ENCODE measurements around the gene BRD7.

The BRD7 gene

DNA sequence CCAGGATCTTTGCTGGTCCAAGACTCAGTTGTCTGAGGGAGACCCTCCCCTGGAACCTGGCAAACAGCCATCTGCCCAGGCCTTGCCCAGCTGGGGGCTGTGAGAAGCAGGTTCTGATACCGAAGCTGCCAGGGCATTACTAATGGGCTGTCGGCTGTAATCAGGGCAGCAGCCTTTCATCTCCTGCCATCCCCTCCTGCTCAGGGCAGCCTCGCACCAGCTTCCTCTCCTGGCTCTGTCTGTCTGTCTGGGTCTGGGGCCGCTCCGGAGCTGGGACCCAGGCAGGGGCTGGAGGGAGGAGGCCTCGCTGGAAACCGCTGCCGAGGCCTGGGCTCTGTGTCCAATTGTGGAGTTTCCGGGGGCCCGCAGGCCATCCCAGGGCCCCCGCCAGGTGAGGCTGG lies 21.6 kb upstream of the BRD7 start:
- in situ Hi-C loops (cut with MboI; ENCODE audit: low sequenced_read_pairs) = no loop called here

DNA sequence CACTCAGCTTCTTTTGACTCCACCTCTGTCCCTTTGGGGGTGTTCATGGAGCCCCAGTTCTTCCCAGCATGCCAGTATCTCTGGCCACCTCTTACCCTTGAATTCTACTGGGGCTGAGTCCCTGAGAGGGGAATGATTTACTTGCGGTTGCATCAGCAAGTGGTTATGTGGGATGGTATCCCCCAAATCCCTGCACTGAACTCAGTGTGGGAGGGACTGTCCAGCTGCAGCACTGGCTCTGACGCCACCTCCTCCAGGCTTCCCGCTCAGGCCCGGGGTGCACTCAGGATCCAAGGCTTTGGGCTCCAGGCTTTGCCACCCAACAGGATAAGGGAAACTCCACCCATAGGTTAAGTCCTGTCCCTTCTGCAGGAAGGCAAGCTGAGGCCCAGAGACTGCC lies 21.1 kb upstream of the BRD7 start:
- in situ Hi-C loops (cut with MboI; ENCODE audit: low sequenced_read_pairs) = loop anchor here (10.0 kb wide), 1 partner anchor 265 kb away; no protein-coding TSS in a partner anchor

DNA sequence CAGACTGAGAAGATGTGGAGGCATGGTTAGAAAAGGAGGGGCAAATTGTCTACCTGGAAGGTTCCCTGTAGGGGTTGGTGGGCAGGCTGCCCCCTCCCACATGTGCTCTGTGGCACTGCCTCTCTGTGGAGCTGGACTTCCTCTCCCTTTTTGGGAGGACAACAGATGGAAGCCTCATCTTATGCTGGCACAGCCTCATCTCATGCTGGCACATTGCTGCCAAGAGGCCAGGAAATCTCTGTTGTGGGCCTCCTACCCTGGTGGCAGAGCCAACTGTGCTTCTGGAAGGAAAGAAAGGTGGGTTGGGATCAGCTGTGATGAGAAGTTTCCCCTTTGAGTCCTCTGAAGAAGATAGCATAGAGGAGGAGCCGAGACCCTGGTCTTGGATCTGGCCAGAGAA lies 19.7 kb upstream of the BRD7 start:
- in situ Hi-C loops (cut with MboI; ENCODE audit: low sequenced_read_pairs) = loop anchor here (10.0 kb wide), 1 partner anchor 266 kb away; no protein-coding TSS in a partner anchor

DNA sequence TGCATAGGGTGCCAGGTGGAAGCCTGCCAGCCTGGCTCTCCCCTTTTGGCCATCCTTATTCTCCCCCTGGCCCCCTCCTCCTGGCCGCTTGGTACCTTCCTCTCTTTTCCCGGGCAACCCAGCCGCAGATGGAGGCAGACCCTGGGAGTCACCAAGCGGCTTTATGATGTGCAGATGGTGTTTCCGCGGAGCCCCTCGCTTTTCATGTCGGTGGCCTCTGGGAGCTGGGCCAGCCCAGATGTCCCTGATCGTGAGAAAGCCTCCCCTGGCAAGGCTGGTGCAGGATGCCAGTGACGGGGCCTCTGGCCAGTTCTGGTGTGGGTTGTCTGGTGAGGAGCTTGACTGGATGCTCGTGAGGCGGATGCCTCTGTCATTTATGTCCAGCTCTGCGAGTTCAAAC lies 18.0 kb upstream of the BRD7 start:
- in situ Hi-C loops (cut with MboI; ENCODE audit: low sequenced_read_pairs) = loop anchor here (10.0 kb wide), 1 partner anchor 268 kb away; no protein-coding TSS in a partner anchor

DNA sequence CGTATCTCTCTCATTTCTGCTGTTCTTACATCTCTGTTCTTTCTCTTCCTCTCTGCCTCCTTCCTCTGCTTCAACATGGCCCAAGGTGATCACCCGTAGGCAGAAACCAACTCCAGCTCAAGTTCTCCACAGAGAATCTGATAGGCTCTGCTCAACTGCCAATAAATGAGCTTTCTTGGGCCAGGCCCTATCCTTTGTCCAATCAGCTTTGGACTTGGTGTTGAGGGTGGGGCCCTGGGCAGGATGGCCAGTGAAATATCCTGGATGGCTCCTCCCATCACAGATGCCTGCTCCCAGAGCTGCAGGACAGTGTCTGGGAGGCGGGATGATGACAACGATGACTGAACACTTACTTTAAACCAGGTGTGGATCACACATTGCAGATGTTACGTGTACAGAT lies 17.4 kb upstream of the BRD7 start:
- in situ Hi-C loops (cut with MboI; ENCODE audit: low sequenced_read_pairs) = loop anchor here (10.0 kb wide), 1 partner anchor 269 kb away; no protein-coding TSS in a partner anchor

DNA sequence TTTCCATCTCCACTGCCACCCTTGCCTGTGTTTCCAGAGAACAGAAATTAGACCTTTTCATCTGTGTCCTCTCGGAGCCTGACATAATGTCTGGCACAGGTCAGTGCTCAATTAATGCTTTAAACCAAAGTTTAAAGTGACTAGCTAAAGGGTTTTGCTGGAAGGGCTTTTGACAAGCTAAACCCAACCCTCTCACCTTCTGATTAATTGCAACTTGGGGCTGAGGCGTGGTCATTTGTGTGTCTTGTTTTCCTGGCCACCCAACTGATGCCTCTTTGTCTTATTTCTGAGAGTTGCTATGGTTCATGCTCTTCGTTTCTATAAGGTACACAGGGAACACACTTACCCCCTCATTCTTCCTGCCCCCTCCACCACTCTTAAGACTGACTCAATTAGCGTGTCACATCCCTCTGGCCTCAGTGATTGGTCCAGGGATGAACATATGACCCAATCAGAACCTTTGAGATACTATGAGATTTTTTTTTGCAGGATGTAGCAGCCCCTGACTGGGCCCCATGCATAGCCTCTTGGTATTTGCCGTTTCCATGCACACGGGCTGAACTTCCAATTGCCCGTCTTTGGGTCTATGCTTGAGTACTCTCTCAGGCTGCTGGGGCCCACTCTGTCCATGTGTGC lies 15.8 kb upstream of the BRD7 start:
- in situ Hi-C loops (cut with MboI; ENCODE audit: low sequenced_read_pairs) = loop anchor here (10.0 kb wide), 1 partner anchor 270 kb away; no protein-coding TSS in a partner anchor

DNA sequence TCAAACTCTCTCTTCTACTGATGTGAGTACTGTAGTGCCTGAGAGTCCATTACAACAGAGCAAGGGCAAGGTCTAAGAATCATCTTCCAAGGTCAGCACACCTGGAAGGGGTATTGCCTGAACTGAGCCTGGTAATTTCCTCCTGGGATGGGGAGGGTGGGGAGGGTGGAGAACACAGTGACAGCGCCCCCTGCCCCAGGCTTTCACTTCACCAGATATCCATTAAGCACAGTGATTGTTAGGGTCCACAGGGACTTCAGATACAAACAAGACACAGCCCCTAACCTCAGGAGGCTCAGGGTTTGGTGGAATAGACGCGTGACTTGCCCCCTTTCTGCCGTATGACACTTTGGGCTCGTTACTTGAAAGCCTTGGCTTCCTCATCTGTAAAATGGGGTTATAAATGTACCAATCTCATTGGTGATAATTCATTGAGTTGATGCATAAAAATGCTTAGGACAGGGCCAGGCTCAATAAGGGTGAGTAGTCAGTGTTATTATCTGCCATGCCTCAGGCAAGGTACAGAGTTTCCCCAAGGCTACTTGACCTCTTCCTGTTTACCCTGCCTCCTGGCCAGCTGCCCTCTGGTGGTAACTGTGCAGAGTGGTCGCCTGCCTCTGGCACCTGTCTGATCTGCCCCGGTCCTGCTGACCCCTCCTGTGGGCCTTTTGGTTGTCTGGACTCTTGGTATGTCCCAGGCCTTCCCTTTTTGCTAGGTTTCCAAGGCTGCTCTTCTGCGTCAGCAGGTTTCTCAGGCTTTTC lies 13.1 kb upstream of the BRD7 start:
- in situ Hi-C loops (cut with MboI; ENCODE audit: low sequenced_read_pairs) = loop anchor here (10.0 kb wide), 1 partner anchor 273 kb away; no protein-coding TSS in a partner anchor

DNA sequence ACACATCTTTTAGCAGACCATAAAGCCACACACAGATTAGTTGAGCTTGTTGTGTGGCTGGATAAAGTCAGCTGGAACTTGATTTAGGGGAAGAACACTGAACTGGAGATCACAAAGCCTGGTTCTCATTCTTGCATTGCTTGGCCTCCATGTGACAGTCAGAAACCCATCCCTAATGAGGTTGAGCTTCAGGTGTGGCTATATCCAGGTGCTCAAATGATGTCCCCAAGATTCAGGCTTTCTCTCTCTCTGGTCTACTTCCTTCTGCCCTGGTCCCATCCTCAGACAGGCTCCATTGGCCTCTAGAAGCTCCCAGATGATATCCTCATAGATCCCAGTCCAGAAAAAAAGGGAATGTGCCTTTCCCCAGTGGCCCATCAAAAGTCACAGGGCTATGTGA lies 9.6 kb upstream of the BRD7 start:
- in situ Hi-C loops (cut with MboI; ENCODE audit: low sequenced_read_pairs) = no loop called here

DNA sequence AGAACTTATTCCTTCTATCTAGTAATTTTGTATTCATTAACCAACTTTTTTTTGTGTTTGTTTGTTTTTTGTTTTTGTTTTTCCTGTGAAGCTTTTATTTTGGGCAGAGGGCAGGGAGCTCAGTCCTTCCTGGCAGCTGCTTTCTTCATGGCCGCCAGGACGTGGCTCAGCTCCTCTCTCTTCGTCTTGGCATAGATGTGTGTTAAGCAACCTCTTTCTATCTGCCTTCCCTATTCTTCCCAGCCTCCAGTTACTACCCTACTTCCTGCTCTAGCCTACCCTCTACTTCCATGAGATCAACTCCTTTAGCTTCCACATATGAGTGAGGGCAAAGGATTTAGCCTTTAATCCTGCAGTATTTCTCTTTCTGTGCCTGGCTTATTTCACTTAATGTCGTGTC lies 8.2 kb upstream of the BRD7 start:
- in situ Hi-C loops (cut with MboI; ENCODE audit: low sequenced_read_pairs) = no loop called here

DNA sequence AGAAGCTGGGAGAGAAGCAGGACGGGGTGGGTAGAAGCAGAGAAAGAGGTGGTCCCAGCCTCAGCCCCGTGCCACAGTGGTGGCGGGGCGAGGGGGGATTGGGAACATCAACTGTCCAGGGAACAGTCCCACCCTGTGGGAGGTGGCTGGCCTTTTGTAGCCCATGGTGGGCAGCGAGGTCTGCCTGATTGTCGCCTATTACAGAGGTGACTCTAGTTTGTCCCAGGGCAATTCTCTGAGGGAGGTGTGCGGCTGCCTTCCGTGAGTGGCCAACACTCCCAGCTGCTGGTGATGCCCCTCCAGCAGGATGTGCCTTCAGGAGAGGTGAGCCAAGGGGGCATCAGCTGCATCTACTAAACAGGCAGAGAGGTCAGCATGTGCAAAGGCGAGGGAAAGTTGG lies 5.0 kb upstream of the BRD7 start:
- in situ Hi-C loops (cut with MboI; ENCODE audit: low sequenced_read_pairs) = no loop called here

DNA sequence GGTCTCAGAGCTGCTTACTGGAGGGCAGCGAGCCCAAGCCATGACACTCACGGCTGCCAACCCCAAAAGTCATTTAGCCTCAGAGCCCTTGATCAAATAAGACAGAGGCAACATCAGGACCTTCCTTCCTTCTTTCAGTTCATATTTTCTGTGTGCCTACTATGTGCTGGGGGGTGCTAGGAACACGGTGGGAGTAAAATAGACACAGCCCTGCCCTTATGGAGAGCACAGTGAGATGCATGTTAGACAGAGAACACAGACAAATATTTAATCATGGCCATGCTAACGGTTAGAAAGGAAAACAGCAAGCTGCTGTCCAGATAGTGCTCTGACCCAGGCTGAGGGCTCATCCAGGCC lies 4.5 kb upstream of the BRD7 start:
- in situ Hi-C loops (cut with MboI; ENCODE audit: low sequenced_read_pairs) = no loop called here

DNA sequence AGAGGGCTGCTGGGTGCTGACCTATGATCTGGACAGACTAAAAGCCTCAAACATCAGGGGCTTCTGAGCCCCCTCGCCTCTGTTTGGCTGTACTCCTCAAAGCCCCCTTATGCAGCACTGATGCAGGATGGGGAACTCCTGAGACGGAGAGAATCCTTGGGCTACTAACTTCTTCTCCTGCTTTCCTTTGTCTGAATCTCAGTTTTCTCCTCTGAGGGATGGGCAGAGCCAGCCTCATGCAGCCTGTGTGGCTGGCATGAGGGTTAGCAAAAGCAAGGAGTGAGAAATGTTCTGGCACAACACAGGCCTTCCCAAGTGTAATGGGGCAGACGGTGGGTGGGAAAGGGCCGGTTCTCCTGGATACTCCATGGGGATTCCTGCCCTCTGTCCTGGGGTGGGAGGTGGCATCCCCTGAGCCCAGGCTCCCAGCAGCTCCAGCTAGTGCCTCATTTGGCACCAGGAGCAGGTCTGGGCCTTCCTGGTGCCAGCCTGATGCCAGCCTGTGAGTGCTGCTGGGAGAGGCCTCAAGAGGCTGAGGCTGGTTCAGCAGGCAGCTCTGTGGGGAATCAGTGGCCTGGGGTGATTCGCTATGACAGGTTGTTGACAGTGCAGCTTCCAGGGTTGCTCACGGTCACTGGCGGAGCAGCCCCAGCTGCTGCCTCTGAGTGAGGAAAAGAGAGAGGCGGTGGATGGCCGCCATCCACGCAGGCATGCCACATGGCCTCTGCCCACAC lies 4.0 kb upstream of the BRD7 start:
- in situ Hi-C loops (cut with MboI; ENCODE audit: low sequenced_read_pairs) = no loop called here

DNA sequence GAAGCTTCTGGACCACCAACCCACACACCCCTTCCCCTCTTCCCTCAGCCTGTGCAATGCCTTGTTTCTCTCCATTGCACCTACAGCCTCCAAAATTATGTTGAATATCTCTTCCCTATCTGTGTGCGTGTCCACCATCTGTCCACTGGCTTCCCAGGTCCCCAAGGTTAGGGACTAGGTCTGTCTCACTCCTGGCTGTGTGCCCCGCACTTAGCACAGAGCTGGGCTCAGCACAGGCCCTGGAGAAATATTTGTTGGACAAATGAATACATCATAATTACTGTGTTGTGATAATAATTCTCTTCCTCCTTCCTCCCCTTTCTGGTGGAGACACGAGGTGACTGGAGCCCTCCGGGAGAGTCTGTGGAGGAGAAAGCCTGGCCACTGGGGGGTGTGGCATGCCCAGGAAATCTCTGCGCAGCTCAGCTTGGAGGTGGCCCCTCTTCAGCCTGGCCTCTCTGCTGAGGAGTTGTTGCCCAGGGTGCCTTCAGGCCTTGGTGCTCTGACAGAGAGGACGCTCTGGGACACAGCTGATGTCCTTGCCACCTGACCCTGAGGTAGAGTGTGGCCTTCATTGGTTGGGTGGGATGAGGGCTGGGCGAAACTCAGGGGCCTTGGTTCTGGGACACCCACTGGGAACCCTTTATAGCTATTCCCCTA lies 3.3 kb upstream of the BRD7 start:
- in situ Hi-C loops (cut with MboI; ENCODE audit: low sequenced_read_pairs) = no loop called here

DNA sequence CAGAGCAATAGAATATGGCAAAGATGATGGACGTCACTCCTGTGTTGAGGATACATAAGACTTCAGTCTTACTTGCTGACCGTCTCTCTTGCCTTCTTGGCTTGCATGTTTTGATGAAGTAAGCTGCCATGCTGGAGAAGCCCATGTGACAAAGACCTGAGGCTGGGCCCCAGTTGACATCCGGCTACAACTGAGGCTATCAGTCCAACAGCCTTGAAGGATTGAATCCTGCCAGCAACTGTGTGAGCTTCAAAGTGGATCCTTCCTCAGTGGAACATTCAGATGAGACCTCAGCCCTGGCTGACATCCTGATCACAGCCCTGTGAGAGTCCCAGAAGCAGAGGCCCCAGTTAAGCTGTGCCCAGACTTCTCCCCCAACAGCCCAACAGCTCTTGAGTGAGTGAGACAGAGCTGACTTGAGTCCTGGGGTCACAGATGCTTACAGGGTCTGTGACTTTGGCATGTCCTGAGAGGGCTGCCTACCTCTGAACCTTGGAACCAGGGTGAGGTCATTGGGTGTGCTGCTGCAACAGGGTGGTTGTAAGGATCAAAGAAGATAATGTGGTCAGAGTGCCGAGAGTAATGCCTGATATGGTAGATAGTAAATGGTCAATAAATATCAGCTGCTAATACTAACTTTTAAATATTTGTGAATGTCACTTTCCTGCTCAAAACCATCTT lies 2.4 kb upstream of the BRD7 start:
- in situ Hi-C loops (cut with MboI; ENCODE audit: low sequenced_read_pairs) = no loop called here

DNA sequence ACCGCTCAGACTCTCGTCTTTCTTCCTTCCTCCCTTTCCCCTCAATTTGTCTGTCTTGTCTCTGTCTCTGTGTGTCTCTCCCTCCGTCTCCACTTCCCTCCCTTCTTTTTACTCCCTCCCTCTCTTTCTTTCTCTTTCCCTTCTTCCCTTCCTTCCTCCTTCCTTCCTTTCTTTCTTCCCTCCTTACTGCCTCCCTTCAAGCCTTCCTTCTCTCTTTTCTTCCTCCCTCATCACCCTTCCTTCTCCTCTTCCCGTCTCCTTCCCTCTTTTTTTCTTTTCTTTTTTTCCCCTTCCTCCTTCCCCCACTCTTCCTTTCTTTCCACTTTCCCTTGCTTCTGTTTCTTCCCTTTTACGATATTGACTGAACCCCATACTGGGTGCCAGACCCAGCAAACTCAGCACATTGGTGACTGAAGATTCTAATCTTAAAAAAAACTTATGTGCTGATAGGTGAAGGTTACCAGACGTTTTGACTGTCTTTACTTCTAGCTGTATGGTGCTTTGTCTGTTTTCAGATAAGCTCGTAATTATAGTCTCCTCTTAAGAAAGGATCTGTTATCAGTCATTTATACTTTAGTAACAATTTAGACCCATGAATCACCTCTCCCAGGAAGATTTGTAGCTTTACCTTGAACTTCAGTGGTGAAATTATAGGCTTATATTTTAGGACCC lies 481 bp upstream of the BRD7 start:
- in situ Hi-C loops (cut with MboI; ENCODE audit: low sequenced_read_pairs) = no loop called here

DNA sequence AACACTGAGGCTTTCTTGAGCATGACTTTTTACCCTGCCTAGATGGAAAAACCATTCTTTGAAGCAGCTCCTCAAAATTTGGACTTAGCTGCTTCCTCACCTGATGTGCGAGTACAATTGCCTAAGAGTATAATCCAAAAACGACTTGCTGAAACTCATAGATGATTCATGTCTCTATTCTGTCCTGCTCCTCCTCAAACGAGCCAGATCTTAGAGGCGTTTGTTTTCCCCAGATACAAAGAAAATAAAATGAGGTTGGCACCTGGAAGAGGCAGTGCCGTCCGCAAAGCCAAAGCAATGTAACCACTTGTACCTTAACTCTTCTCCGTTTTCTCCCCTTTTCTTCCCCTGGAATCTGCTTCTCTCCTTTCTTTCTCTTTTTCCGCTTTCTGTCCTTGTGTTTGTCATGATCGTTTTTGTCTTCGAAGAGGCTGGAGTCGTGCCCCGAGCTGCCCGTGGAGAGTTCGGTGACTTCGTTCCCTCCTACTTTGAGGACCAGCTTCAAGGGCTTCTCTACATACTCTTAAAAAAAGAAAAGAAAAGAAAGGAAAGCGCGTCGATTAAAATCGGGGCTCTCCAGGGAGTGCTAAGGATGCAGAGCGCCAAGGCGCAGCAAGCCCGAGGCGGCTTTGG lies 895 bp downstream of the BRD7 start:
- in situ Hi-C loops (cut with MboI; ENCODE audit: low sequenced_read_pairs) = no loop called here

DNA sequence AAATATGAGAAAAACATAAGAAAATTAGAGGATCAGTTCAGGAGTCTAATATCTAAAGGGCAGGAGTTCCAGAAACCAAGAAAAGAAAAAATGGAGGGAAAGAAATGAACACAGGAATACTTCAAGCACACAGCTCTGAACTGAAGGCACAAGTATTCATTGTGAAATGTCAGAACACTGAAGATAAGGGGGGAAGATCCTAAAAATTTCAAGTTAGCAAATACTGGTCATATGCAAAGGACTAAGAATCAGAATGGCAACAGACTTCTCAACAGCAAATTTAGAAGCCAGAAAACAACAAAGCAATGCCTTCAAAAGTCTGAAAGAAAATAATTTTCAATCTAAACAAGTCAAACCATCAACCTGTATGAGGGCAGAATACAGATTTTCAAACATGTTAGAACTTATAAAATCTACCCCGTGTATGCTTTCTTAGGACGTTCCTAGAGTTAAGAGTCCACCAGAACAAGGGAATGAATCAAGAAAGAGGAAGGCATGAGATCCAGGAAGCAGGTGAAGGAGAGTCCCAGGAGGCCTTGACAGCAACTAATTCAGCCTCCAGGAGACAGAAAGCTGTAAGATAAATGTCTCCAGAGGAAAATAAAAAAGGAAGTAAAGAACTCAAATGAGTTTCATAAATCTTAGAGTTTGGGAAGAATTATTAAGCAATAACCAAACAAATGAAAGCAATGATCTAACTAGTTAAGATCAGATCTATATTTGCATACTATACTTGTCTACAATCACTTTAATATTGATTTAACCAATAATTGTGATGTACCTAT lies 2.8 kb downstream of the BRD7 start:
- in situ Hi-C loops (cut with MboI; ENCODE audit: low sequenced_read_pairs) = no loop called here

DNA sequence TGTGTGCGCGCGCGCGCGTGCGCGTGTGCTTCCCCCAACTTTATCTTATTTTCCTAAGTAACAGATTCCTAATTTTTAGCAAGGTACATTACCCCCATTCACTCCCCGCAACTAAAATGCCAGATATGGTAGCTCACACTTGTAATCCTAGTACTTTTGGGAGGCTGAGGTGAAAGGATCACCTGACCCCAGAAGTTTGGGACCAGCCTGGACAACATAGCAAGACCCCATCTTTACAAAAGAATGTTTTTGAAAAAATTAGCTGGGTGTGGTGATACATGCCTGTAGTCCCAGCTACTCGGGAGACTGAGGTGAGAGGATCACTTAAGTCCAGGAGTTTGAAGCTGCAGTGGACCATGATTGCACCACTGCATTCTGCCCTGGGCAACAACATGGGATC lies 5.1 kb downstream of the BRD7 start:
- in situ Hi-C loops (cut with MboI; ENCODE audit: low sequenced_read_pairs) = no loop called here

DNA sequence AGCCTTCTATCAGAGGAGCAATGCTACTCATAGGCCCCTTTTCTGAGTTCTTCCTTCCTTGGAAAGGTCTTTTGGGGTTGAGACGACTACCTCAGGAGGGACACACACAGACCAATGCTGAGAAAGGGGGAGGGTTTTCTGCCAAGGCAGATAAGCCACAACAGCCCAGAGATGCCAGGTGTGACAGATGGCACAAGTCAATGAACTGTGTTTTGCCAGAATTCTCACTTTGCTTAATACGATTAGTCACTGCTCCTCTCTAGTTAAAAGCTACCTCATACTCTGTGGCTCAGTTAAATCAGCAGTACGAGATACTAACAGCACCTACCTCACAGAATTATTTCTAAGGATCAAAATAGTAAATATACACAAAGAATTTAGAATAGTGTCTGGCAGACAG lies 8.0 kb downstream of the BRD7 start:
- in situ Hi-C loops (cut with MboI; ENCODE audit: low sequenced_read_pairs) = no loop called here
